ENCODE measurements around the gene FAHD2A.
"Not testable (repeated sequence)": the region's sequence is repeated elsewhere in the genome, so short reads cannot be mapped to it uniquely, and the experiment has no call there.

- not testable (repeated sequence) for TF ChIP-seq CTCF (conservative IDR thresholded peaks at IDR 0.05); EZH2 (IDR thresholded peaks at IDR 0.05; ENCODE audit: low read depth)
These were observed 1.3 kb downstream of the FAHD2A start for GRCh38 chr2:95403824-95404223.

All from PC-9 (cell line).